ENCODE data around the gene GPR152.

Gene GPR152

DNA sequence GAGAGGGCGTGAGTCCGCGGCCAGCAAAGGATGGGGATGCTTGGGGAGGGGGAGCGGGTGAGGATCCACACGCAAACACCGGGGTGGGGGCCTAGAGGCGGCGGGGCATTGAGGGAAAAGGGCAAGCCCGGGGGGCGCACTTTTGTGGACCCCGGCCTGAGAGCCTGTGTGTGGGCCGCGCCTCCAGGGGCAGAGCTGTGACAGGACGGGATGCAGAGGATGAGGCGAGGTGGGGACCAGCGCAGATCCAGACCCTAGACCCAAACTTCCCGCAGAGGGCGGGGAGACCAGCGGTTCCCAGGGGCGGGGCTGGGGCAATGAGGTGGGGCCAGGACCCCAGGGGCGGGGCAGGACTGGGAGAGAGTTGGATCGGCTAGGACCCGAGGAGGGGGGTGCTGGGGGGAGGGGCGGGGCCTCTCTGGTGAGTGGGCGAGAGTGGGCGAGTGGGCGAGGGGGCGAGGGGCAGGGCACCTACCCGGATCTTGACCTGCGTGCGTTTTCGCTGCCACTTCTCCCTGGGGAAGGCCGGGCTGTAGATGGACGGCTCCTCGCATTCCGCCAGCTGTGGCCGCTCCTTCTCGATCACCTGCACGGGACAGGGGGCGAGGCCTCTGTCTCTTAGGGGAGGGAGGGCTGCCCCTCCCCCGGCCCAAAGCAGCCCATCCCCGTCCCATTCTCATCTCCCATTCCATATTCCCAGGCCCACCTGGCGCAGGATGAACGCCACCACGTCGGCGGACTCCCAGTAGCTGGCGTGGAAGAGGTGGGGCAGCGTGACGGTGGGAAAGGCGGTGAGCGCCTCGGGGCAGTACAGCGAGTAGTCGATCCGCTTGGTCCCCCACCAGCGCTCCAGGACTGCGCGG, 42.1 kb upstream of the GPR152 start:
- Histone ChIP-seq H3K4me3 (ENCODE audit: low read depth, low read length) (no peak overlapping the region), H3K27me3 (ENCODE audit: control insufficient read depth, insufficient read depth, low read length) (no peaks in the 10 kb centered on the region), H3K9ac (ENCODE audit: low read depth, low read length) (no peak overlapping the region), H3K36me3 (ENCODE audit: control insufficient read depth, insufficient read depth, low read length) (peaks cover 51% of the 10 kb centered on the region), H3K4me1 (ENCODE audit: control insufficient read depth, insufficient read depth, low read length) (no peaks in the 10 kb centered on the region), H3K9me3 (ENCODE audit: control insufficient read depth, insufficient read depth, low read length) (no peaks in the 10 kb centered on the region)

- H3K36me3 ChIP-seq (ENCODE audit: control insufficient read depth, insufficient read depth, low read length) = peaks cover 48% of the 10 kb centered on the region
- H3K4me3 ChIP-seq (ENCODE audit: low read depth, low read length) = no peak overlapping the region
- no peak overlapping the region for H3K9ac ChIP-seq (ENCODE audit: low read depth, low read length)
- H3K9me3 ChIP-seq (ENCODE audit: control insufficient read depth, insufficient read depth, low read length) = no peaks in the 10 kb centered on the region
- H3K27me3 ChIP-seq (ENCODE audit: control insufficient read depth, insufficient read depth, low read length) = no peaks in the 10 kb centered on the region
- no peaks in the 10 kb centered on the region for H3K4me1 ChIP-seq (ENCODE audit: control insufficient read depth, insufficient read depth, low read length)
Measured at GRCh38 chr11:67493548-67494370, 41.2 kb upstream of the GPR152 start.

- no peaks in the 10 kb centered on the region for H3K9me3 ChIP-seq (ENCODE audit: control insufficient read depth, insufficient read depth, low read length)
- no peaks in the 10 kb centered on the region for H3K27me3 ChIP-seq (ENCODE audit: control insufficient read depth, insufficient read depth, low read length)
- H3K4me3 ChIP-seq (ENCODE audit: low read depth, low read length) = no peak overlapping the region
- H3K36me3 ChIP-seq (ENCODE audit: control insufficient read depth, insufficient read depth, low read length) = peaks cover 40% of the 10 kb centered on the region
- no peaks in the 10 kb centered on the region for H3K4me1 ChIP-seq (ENCODE audit: control insufficient read depth, insufficient read depth, low read length)
- no peak overlapping the region for H3K9ac ChIP-seq (ENCODE audit: low read depth, low read length)
Measured at GRCh38 chr11:67492801-67493547, 40.4 kb upstream of the GPR152 start.

- Histone ChIP-seq H3K27me3 (ENCODE audit: control insufficient read depth, insufficient read depth, low read length) (no peaks in the 10 kb centered on the region), H3K9me3 (ENCODE audit: control insufficient read depth, insufficient read depth, low read length) (no peaks in the 10 kb centered on the region), H3K4me1 (ENCODE audit: control insufficient read depth, insufficient read depth, low read length) (no peaks in the 10 kb centered on the region), H3K9ac (ENCODE audit: low read depth, low read length) (no peak overlapping the region), H3K4me3 (ENCODE audit: low read depth, low read length) (no peak overlapping the region), H3K36me3 (ENCODE audit: control insufficient read depth, insufficient read depth, low read length) (peaks cover 33% of the 10 kb centered on the region)
Measured at GRCh38 chr11:67492069-67492727, 39.7 kb upstream of the GPR152 start.

DNA sequence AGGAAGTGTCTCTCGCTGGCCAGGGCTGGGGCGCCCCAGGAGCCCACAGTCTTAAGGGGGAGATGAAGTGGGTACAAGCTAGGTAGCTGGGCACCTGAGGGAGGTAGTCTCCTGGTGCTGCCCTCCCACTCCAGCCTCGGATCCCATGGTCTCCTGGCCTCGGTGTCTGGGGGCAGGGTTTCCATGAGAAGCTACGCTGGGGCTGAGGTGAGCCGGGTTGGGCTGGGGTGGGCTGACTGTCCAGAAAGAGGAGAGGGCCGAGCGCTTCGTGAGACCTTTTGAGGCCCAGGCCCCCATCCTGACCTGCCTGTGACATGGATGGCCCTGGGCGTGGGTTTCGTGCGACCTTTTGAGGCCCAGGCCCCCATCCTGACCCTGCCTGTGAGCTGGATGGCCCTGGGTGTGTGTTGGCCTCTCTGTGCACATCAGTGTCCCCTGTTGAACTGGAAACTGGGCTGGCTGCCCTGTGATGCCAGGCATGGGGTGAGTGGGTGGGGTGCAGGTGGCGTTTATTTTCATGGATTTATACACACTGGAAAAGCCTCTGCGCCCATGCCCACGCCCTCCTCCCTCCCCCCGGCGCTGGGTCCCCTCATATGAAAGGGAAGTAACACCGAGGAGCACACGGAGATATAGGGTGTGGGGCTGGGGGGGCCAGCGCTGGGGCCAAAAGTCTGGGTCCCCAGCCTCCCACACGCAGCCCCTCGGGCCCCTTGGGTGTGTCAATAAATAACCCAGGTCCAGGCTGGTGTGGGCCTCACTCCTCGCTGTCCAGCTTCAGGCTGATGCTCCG, 38.9 kb upstream of the GPR152 start:
- Histone ChIP-seq H3K27me3 (ENCODE audit: control insufficient read depth, insufficient read depth, low read length) (no peaks in the 10 kb centered on the region), H3K9ac (ENCODE audit: low read depth, low read length) (no peak overlapping the region), H3K9me3 (ENCODE audit: control insufficient read depth, insufficient read depth, low read length) (no peaks in the 10 kb centered on the region), H3K4me3 (ENCODE audit: low read depth, low read length) (no peak overlapping the region), H3K36me3 (ENCODE audit: control insufficient read depth, insufficient read depth, low read length) (peaks cover 31% of the 10 kb centered on the region), H3K4me1 (ENCODE audit: control insufficient read depth, insufficient read depth, low read length) (no peaks in the 10 kb centered on the region)

GRCh38 chr11:67490727-67491065, 38.2 kb upstream of the GPR152 start:
- H3K4me3 ChIP-seq (ENCODE audit: low read depth, low read length) = no peak overlapping the region
- H3K9me3 ChIP-seq (ENCODE audit: control insufficient read depth, insufficient read depth, low read length) = no peaks in the 10 kb centered on the region
- H3K36me3 ChIP-seq (ENCODE audit: control insufficient read depth, insufficient read depth, low read length) = peaks cover 27% of the 10 kb centered on the region
- no peaks in the 10 kb centered on the region for H3K27me3 ChIP-seq (ENCODE audit: control insufficient read depth, insufficient read depth, low read length)
- H3K4me1 ChIP-seq (ENCODE audit: control insufficient read depth, insufficient read depth, low read length) = no peaks in the 10 kb centered on the region
- no peak overlapping the region for H3K9ac ChIP-seq (ENCODE audit: low read depth, low read length)

- Histone ChIP-seq H3K9ac (ENCODE audit: low read depth, low read length) (no peak overlapping the region), H3K36me3 (ENCODE audit: control insufficient read depth, insufficient read depth, low read length) (peaks cover 26% of the 10 kb centered on the region), H3K27me3 (ENCODE audit: control insufficient read depth, insufficient read depth, low read length) (no peaks in the 10 kb centered on the region), H3K4me1 (ENCODE audit: control insufficient read depth, insufficient read depth, low read length) (no peaks in the 10 kb centered on the region), H3K4me3 (ENCODE audit: low read depth, low read length) (no peak overlapping the region), H3K9me3 (ENCODE audit: control insufficient read depth, insufficient read depth, low read length) (no peaks in the 10 kb centered on the region)
Measured at GRCh38 chr11:67489885-67490726, 37.6 kb upstream of the GPR152 start.

GRCh38 chr11:67489203-67489884, 36.8 kb upstream of the GPR152 start:
- Histone ChIP-seq H3K9ac (ENCODE audit: low read depth, low read length) (no peak overlapping the region), H3K36me3 (ENCODE audit: control insufficient read depth, insufficient read depth, low read length) (peaks cover 28% of the 10 kb centered on the region), H3K4me1 (ENCODE audit: control insufficient read depth, insufficient read depth, low read length) (no peaks in the 10 kb centered on the region)

GRCh38 chr11:67486481-67487195, 34.1 kb upstream of the GPR152 start:
- Histone ChIP-seq H3K36me3 (ENCODE audit: control insufficient read depth, insufficient read depth, low read length) (peaks cover 12% of the 10 kb centered on the region), H3K4me1 (ENCODE audit: control insufficient read depth, insufficient read depth, low read length) (no peaks in the 10 kb centered on the region), H3K4me3 (ENCODE audit: low read depth, low read length) (no peak overlapping the region), H3K27me3 (ENCODE audit: control insufficient read depth, insufficient read depth, low read length) (peaks cover 6% of the 10 kb centered on the region), H3K9me3 (ENCODE audit: control insufficient read depth, insufficient read depth, low read length) (no peaks in the 10 kb centered on the region), H3K9ac (ENCODE audit: low read depth, low read length) (no peak overlapping the region)

More at GRCh38 chr11:67489203-67489884, 36.8 kb upstream of the GPR152 start:
- H3K9me3 ChIP-seq (ENCODE audit: control insufficient read depth, insufficient read depth, low read length) = no peaks in the 10 kb centered on the region
- H3K4me3 ChIP-seq (ENCODE audit: low read depth, low read length) = no peak overlapping the region
- H3K27me3 ChIP-seq (ENCODE audit: control insufficient read depth, insufficient read depth, low read length) = no peaks in the 10 kb centered on the region

All from iPS-15b (cell line).